ENCODE results near the gene CD244. TPM values are rescaled to one million over a fixed set of nuclear protein-coding genes. Genes with fewer than 3 reads are reported as not detected.

CD244 gene
- total RNA-seq, 1 donor from 2014 or later = not detected

- H3K4me3 Mint-ChIP-seq = no peak overlapping the region
Measured at GRCh38 chr1:160858507-160858906, 4.2 kb downstream of the CD244 start.

GRCh38 chr1:160858097-160858496, 4.6 kb downstream of the CD244 start:
- TF ChIP-seq, protein P1, sequence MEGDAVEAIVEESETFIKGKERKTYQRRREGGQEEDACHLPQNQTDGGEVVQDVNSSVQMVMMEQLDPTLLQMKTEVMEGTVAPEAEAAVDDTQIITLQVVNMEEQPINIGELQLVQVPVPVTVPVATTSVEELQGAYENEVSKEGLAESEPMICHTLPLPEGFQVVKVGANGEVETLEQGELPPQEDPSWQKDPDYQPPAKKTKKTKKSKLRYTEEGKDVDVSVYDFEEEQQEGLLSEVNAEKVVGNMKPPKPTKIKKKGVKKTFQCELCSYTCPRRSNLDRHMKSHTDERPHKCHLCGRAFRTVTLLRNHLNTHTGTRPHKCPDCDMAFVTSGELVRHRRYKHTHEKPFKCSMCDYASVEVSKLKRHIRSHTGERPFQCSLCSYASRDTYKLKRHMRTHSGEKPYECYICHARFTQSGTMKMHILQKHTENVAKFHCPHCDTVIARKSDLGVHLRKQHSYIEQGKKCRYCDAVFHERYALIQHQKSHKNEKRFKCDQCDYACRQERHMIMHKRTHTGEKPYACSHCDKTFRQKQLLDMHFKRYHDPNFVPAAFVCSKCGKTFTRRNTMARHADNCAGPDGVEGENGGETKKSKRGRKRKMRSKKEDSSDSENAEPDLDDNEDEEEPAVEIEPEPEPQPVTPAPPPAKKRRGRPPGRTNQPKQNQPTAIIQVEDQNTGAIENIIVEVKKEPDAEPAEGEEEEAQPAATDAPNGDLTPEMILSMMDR (IDR thresholded peaks at IDR 0.05; ENCODE audit: unreplicated experiment) = no peak
- H3K4me3 Mint-ChIP-seq = no peak overlapping the region
- peaks cover 7% of the 10 kb centered on the region for H3K4me1 Mint-ChIP-seq
- H3K27ac Mint-ChIP-seq = no peak overlapping the region
- H3K9me3 Mint-ChIP-seq = no peaks in the 10 kb centered on the region
- DNase-seq (ENCODE audit: low spot score in 2 of 2, unreplicated experiment in 2 of 2) = no peak
- H3K36me3 Mint-ChIP-seq = no peaks in the 10 kb centered on the region
- peaks cover 7% of the 10 kb centered on the region for H3K27me3 Mint-ChIP-seq (ENCODE audit: low read depth)

More at GRCh38 chr1:160858507-160858906, 4.2 kb downstream of the CD244 start:
- no peaks in the 10 kb centered on the region for H3K9me3 Mint-ChIP-seq
- TF ChIP-seq, protein P1 (IDR thresholded peaks at IDR 0.05; ENCODE audit: unreplicated experiment) = no peak
- H3K27ac Mint-ChIP-seq = no peak overlapping the region
- peaks cover 7% of the 10 kb centered on the region for H3K4me1 Mint-ChIP-seq
- peaks cover 7% of the 10 kb centered on the region for H3K27me3 Mint-ChIP-seq (ENCODE audit: low read depth)
- DNase-seq (ENCODE audit: low spot score in 2 of 2, unreplicated experiment in 2 of 2) = no peak
- no peaks in the 10 kb centered on the region for H3K36me3 Mint-ChIP-seq

GRCh38 chr1:160855181-160855981, 7.3 kb downstream of the CD244 start:
- Mint-ChIP-seq H3K36me3 (no peaks in the 10 kb centered on the region), H3K4me1 (no peaks in the 10 kb centered on the region), H3K9me3 (no peaks in the 10 kb centered on the region), H3K27ac (no peak overlapping the region), H3K4me3 (no peak overlapping the region), H3K27me3 (ENCODE audit: low read depth) (peaks cover 7% of the 10 kb centered on the region)
- TF ChIP-seq, protein P1 (IDR thresholded peaks at IDR 0.05; ENCODE audit: unreplicated experiment) = no peak
- DNase-seq (ENCODE audit: low spot score in 2 of 2, unreplicated experiment in 2 of 2) = no peak

GRCh38 chr1:160853754-160854153, 8.9 kb downstream of the CD244 start:
- H3K27ac Mint-ChIP-seq = no peak overlapping the region
- H3K27me3 Mint-ChIP-seq (ENCODE audit: low read depth) = peaks cover 10% of the 10 kb centered on the region
- H3K4me3 Mint-ChIP-seq = no peak overlapping the region
- no peak for DNase-seq (ENCODE audit: low spot score in 2 of 2, unreplicated experiment in 2 of 2)
- H3K4me1 Mint-ChIP-seq = no peaks in the 10 kb centered on the region
- TF ChIP-seq, protein P1 (IDR thresholded peaks at IDR 0.05; ENCODE audit: unreplicated experiment) = no peak
- no peaks in the 10 kb centered on the region for H3K9me3 Mint-ChIP-seq
- H3K36me3 Mint-ChIP-seq = no peaks in the 10 kb centered on the region

DNA sequence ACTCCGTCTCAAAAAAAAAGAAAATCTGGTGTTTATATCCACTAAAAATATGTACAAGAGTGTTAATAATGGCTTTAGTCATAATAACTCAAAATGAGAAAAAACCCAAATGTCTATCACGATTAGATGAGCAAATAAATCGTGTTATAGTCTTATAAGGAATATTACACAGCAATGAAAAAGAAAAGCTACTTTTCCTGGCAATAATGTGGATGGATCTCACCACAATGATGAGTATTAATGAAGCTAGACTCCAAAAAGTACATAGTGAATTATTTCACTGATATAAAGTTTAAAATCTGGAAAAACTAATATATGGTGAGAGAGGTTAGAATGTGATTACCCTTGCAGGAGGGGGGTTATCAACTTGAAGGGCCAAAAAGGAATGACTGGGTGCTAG, 9.7 kb downstream of the CD244 start:
- no peak for DNase-seq (ENCODE audit: low spot score in 2 of 2, unreplicated experiment in 2 of 2)
- no peaks in the 10 kb centered on the region for H3K36me3 Mint-ChIP-seq
- H3K4me1 Mint-ChIP-seq = no peaks in the 10 kb centered on the region
- no peak overlapping the region for H3K27ac Mint-ChIP-seq
- H3K9me3 Mint-ChIP-seq = peaks cover 2% of the 10 kb centered on the region
- H3K4me3 Mint-ChIP-seq = no peak overlapping the region
- TF ChIP-seq, protein P1 (IDR thresholded peaks at IDR 0.05; ENCODE audit: unreplicated experiment) = no peak
- peaks cover 12% of the 10 kb centered on the region for H3K27me3 Mint-ChIP-seq (ENCODE audit: low read depth)

Data from mesothelial cell of epicardium (in vitro differentiated cells).